Measurements from ENCODE around the gene FNTB. TPM values are rescaled to one million over a fixed set of nuclear protein-coding genes. Genes with fewer than 3 reads are reported as not detected.

The FNTB gene
- total and polyA plus RNA-seq, 2 of the 8 experiments (the other 6 are each of a cell fraction or from before 2014, with no cell fraction given), result 16.0 to 20.7 TPM

DNA sequence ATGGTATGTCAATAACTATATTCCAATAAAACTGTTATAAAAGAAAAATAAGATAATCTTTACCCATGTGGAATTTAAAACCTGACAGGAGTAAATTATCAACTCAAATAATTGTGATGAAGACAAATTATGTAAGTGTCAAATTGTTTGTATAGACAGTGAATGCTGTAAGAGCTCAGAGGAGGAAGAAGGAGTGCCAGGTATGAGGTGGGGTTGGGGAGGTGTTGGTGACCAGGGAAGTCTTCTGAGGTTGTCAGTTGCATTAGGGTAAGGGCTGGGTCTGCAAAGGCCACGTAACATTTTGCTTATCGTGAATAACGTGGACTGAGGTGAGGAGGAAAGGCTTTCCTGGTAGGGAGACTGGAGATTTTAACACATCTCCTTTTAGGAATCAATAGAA is 118.1 kb downstream of the FNTB start:
- no peak for TF ChIP-seq TAF1 (IDR thresholded peaks at IDR 0.05; ENCODE audit: low read depth, low read length)
- TF ChIP-seq NANOG (IDR thresholded peaks at IDR 0.05; ENCODE audit: insufficient read depth, low read depth, low read length, poor library complexity, severe bottlenecking), result no peak
- TF ChIP-seq CTBP2 (IDR thresholded peaks at IDR 0.05; ENCODE audit: borderline replicate concordance, insufficient read depth, insufficient read length, low read length), result no peak
- TF ChIP-seq FOSL1 (IDR thresholded peaks at IDR 0.05; ENCODE audit: insufficient read depth, low read depth, low read length), result no peak
- no peak for TF ChIP-seq CBX5 (IDR thresholded peaks at IDR 0.05; ENCODE audit: low read depth, low read length)
- no peak for TF ChIP-seq CHD2 (IDR thresholded peaks at IDR 0.05; ENCODE audit: low read length)
- TF ChIP-seq E2F6 (IDR thresholded peaks at IDR 0.05), result no peak
- ChIA-PET POLR2A (ENCODE audit: partially characterized antibody) (no interaction called here), CTCF (ENCODE audit: partially characterized antibody) (interaction anchor here (1.1 to 1.2 kb wide), 2 partner anchors 17 to 854 kb away, joined by 3 read pairs; no protein-coding TSS in a partner anchor)
- H2BK120ac ChIP-seq (replicated peaks; ENCODE audit: low read depth, low read length), result no peak overlapping the region
- 96% methylated on average over 3 of the region's 3 CpGs; no CpG with 5 or more reads in 1 of the 2 experiments for WGBS, 2 experiments (ENCODE audit: extremely low coverage in 1 of 2, insufficient coverage in 1 of 2, insufficient read length in 1 of 2, insufficient replicate concordance in 2 of 2, low coverage in 1 of 2, low lambda C conversion rate in 2 of 2, missing lambda C conversion rate in 1 of 2)
- H3K9ac ChIP-seq (replicated peaks in 1 of 4; ENCODE audit: extremely low read depth in 1 of 4, low read depth in 3 of 4, low read length in 3 of 4), result no peak overlapping the region
- no peak overlapping the region for H2AK5ac ChIP-seq (ENCODE audit: low read depth, low read length)
- H3K27ac ChIP-seq (ENCODE audit: low read depth, low read length), result no peak overlapping the region
- no peak overlapping the region for H3K56ac ChIP-seq (replicated peaks; ENCODE audit: insufficient read length, low read depth, low read length)
- H2BK12ac ChIP-seq (ENCODE audit: low read depth, low read length), result no peak overlapping the region
- H2BK5ac ChIP-seq (ENCODE audit: low read depth, low read length), result no peak overlapping the region
- no peak overlapping the region for H4K5ac ChIP-seq (ENCODE audit: insufficient read length, low read depth, low read length)
- H3K18ac ChIP-seq (ENCODE audit: extremely low read depth, low read length), result no peak overlapping the region
- peaks cover 0 to 4% (median 0%) of the 10 kb centered on the region in 4 experiments; a peak in 1 of 8 replicates for H3K36me3 ChIP-seq (ENCODE audit: control insufficient read depth in 2 of 4, insufficient read depth in 4 of 4, low read length in 3 of 4)
- H3K4ac ChIP-seq (replicated peaks; ENCODE audit: insufficient read length, low read depth, low read length), result no peak overlapping the region
- H3K9me3 ChIP-seq (ENCODE audit: insufficient read depth in 2 of 2, low read depth in 1 of 2, low read length in 1 of 2), result no peaks in the 10 kb centered on the region
- no peak overlapping the region for H3K23ac ChIP-seq (ENCODE audit: insufficient read length)
- no peak overlapping the region for H4K8ac ChIP-seq (ENCODE audit: extremely low read depth, insufficient read depth, low read length)
- no peak overlapping the region for H3K14ac ChIP-seq (ENCODE audit: insufficient read length)
- H3K79me2 ChIP-seq (ENCODE audit: control insufficient read depth in 1 of 2, insufficient read depth in 2 of 2, low read length in 2 of 2), result peaks cover 0 to 13% of the 10 kb centered on the region in 2 experiments; a peak in 2 of 4 replicates
- peaks cover 5% of the 10 kb centered on the region; the same call in 1 of the 2 replicates for H3K23me2 ChIP-seq (ENCODE audit: low read depth, low read length)
- no peaks in the 10 kb centered on the region for H4K20me1 ChIP-seq (replicated peaks in 1 of 2; ENCODE audit: control insufficient read depth in 1 of 2, insufficient read depth in 2 of 2, low read length in 2 of 2)
- H3K27me3 ChIP-seq (replicated peaks in 1 of 4; ENCODE audit: control insufficient read depth in 3 of 4, extremely low read depth in 1 of 4, insufficient read depth in 3 of 4, low read length in 3 of 4), result no peaks in the 10 kb centered on the region; a peak in 2 of 7 replicates
- no peaks in the 10 kb centered on the region for H3K79me1 ChIP-seq (ENCODE audit: low read depth, low read length)
- H3K4me2 ChIP-seq (ENCODE audit: insufficient read depth in 1 of 2, low read depth in 2 of 2, low read length in 2 of 2), result no peak overlapping the region
- DNase-seq (ENCODE audit: low read depth in 1 of 2, low spot score in 2 of 2), result no peak
- peaks cover 0 to 1% (median 0%) of the 10 kb centered on the region in 4 experiments; a peak in 2 of 7 replicates for H3K4me1 ChIP-seq (replicated peaks in 1 of 4; ENCODE audit: control insufficient read depth in 3 of 4, insufficient read depth in 4 of 4, low read length in 3 of 4)
- H2BK15ac ChIP-seq (ENCODE audit: low read length), result no peak overlapping the region
- H4K91ac ChIP-seq (replicated peaks; ENCODE audit: insufficient read length, low read length), result no peak overlapping the region
- no peak overlapping the region for H2AFZ ChIP-seq (ENCODE audit: low read length)
- FAIRE-seq, result no peak
- H3K4me3 ChIP-seq (ENCODE audit: extremely low read depth in 1 of 4, insufficient read depth in 2 of 4, low read depth in 3 of 4, low read length in 4 of 4), result no peak overlapping the region
- no peak overlapping the region for H2BK20ac ChIP-seq (ENCODE audit: low read length)
